ENCODE measurements around the gene ABAT. TPM values are rescaled to one million over a fixed set of nuclear protein-coding genes. Genes with fewer than 3 reads are reported as not detected.

Gene ABAT
- 70.9 TPM for total RNA-seq (ENCODE audit: unreplicated experiment)
- long read RNA-seq, full-length matches to known transcripts: 5 of 12 reads
- long read RNA-seq, partial matches to known transcripts: 1 of 12 reads
- long read RNA-seq, other reads (novel, unspliced or antisense): 6 of 12 reads

DNA sequence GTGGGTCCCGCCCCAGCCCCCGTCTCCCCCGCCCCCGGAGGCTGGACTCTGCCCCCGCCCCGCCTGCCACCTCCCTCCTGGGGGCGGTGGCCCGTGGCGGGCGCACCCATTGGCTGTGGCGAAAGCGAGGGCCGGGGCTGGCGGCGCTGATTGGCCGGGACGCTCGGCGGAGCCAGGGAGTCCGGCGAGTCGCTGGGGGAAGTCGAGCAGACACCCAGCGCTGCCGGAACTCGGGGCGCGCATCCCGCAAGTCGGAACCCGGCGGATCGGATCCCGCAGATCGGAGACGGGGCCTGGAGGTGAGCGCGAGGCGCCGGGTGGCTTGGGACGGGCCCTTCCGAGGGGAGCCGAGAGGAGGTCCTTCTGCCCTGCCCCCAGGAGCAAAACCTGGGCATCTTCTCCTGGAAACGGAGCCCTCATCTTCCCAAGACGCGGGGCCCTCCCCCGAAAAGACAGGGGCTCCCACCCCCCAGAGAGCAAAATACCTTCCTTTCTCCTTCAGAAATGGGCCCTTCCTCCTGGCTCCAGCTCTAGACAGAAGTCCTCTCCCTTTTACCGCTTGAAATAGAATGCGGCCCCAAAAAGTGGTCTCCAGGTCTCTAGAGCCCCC lies at the start of gene ABAT:
TSS of gene ABAT (plus strand) at position 205 of the 610 bp plus-strand sequence. CDS start 61,123 bp downstream, outside the sequence.
- H3K4me3 Mint-ChIP-seq (ENCODE audit: unreplicated experiment): peak within 1 kb of the TSS; percentile 93
- H3K9me3 Mint-ChIP-seq (ENCODE audit: unreplicated experiment): no peaks in the 10 kb centered on the region
- DNase-seq: peak; percentile 93
- TF ChIP-seq, protein P1, sequence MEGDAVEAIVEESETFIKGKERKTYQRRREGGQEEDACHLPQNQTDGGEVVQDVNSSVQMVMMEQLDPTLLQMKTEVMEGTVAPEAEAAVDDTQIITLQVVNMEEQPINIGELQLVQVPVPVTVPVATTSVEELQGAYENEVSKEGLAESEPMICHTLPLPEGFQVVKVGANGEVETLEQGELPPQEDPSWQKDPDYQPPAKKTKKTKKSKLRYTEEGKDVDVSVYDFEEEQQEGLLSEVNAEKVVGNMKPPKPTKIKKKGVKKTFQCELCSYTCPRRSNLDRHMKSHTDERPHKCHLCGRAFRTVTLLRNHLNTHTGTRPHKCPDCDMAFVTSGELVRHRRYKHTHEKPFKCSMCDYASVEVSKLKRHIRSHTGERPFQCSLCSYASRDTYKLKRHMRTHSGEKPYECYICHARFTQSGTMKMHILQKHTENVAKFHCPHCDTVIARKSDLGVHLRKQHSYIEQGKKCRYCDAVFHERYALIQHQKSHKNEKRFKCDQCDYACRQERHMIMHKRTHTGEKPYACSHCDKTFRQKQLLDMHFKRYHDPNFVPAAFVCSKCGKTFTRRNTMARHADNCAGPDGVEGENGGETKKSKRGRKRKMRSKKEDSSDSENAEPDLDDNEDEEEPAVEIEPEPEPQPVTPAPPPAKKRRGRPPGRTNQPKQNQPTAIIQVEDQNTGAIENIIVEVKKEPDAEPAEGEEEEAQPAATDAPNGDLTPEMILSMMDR (IDR thresholded peaks at IDR 0.05; ENCODE audit: partially characterized antibody, unreplicated experiment): no peak
- no peaks in the 10 kb centered on the region for H3K36me3 Mint-ChIP-seq (ENCODE audit: unreplicated experiment)
- peaks cover 9% of the 10 kb centered on the region for H3K27me3 Mint-ChIP-seq (ENCODE audit: unreplicated experiment)
- peaks cover 11% of the 10 kb centered on the region for H3K4me1 Mint-ChIP-seq (ENCODE audit: low read depth, unreplicated experiment)
- H3K27ac Mint-ChIP-seq (ENCODE audit: unreplicated experiment): no peak within 1 kb of the TSS

DNA sequence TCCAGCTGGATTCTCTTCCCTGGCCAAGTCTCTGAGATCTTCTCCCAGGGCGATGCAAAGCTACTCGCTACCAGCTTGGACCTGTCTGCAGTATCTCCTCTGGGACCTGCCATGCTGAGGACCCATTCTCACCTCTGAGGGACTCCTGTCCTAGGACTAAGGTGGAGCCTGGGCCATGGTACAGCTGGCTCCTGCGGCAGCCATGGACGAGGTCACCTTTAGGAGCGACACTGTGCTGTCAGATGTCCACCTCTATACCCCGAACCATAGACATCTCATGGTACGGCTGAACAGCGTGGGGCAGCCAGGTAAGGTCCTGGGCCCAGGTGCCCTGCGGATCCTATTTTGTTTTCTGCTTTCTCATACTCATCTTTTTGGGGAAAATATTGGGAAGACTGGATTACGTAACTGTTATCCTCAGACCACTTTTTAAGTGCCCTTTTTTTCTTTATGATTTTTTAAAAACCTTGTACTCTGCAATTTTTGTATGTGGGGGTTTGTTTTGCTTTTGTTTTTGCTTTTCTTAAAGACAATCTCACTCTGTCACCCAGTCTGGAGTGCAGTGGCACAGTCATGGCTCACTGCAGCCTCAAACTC lies 48.8 kb upstream of the ABAT start:
- H3K27me3 Mint-ChIP-seq (ENCODE audit: unreplicated experiment): peaks cover 2% of the 10 kb centered on the region
- H3K4me1 Mint-ChIP-seq (ENCODE audit: low read depth, unreplicated experiment): peaks cover 6% of the 10 kb centered on the region
- H3K36me3 Mint-ChIP-seq (ENCODE audit: unreplicated experiment): no peaks in the 10 kb centered on the region
- H3K27ac Mint-ChIP-seq (ENCODE audit: unreplicated experiment): no peak overlapping the region
- H3K4me3 Mint-ChIP-seq (ENCODE audit: unreplicated experiment): no peak overlapping the region
- TF ChIP-seq, protein P1 (IDR thresholded peaks at IDR 0.05; ENCODE audit: partially characterized antibody, unreplicated experiment): no peak
- DNase-seq: no peak
- H3K9me3 Mint-ChIP-seq (ENCODE audit: unreplicated experiment): peaks cover 8% of the 10 kb centered on the region

DNA sequence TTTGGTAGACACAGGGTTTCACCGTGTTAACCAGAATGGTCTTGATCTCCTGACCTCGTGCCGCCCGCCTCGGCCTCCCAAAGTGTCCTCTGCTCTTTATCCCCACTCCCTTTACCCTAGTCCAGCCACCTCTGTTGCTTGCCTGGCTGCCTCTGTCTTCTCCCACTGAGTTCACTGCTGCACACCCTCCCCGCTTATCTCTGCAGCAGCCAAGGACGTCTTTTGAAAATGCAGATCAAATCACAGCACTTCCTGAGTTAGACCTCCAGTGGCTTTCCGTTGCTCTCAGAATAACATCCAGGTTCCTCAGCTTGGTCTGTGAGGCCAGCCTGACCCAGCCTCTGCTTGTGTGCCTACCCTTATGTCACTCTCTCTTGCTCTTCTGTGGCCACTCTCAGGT lies 47.5 kb upstream of the ABAT start:
- H3K4me1 Mint-ChIP-seq (ENCODE audit: low read depth, unreplicated experiment): peaks cover 6% of the 10 kb centered on the region
- TF ChIP-seq, protein P1 (IDR thresholded peaks at IDR 0.05; ENCODE audit: partially characterized antibody, unreplicated experiment): no peak
- DNase-seq: no peak
- H3K27me3 Mint-ChIP-seq (ENCODE audit: unreplicated experiment): peaks cover 2% of the 10 kb centered on the region
- H3K9me3 Mint-ChIP-seq (ENCODE audit: unreplicated experiment): peaks cover 8% of the 10 kb centered on the region
- H3K27ac Mint-ChIP-seq (ENCODE audit: unreplicated experiment): no peak overlapping the region
- no peak overlapping the region for H3K4me3 Mint-ChIP-seq (ENCODE audit: unreplicated experiment)
- H3K36me3 Mint-ChIP-seq (ENCODE audit: unreplicated experiment): no peaks in the 10 kb centered on the region

DNA sequence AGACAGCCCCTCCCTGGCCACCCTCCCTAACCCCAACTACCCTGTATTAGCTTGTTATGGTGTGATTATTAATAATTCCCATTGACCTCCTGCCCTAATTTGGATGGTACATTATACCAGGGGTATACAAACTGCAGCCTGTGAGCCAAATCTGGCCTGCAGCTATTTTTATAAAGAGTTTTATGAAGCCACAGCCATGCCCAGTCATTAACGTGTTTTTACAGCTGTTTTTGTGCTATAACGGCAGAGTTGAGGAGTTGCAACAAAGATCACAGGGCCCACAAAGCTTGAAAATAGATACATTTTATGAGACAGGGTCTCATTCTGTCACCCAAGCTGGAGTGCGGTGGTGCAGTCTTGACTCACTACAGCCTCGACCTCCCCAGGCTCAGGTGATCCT lies 47.0 kb upstream of the ABAT start:
- Mint-ChIP-seq H3K27ac (ENCODE audit: unreplicated experiment) (no peak overlapping the region), H3K27me3 (ENCODE audit: unreplicated experiment) (peaks cover 2% of the 10 kb centered on the region), H3K4me1 (ENCODE audit: low read depth, unreplicated experiment) (peaks cover 6% of the 10 kb centered on the region), H3K9me3 (ENCODE audit: unreplicated experiment) (peaks cover 8% of the 10 kb centered on the region), H3K36me3 (ENCODE audit: unreplicated experiment) (no peaks in the 10 kb centered on the region), H3K4me3 (ENCODE audit: unreplicated experiment) (no peak overlapping the region)
- TF ChIP-seq, protein P1 (IDR thresholded peaks at IDR 0.05; ENCODE audit: partially characterized antibody, unreplicated experiment): no peak
- DNase-seq: no peak

Data from glutamatergic neuron (in vitro differentiated cells).